Measurements from ENCODE around the gene SLC2A13.

DNA sequence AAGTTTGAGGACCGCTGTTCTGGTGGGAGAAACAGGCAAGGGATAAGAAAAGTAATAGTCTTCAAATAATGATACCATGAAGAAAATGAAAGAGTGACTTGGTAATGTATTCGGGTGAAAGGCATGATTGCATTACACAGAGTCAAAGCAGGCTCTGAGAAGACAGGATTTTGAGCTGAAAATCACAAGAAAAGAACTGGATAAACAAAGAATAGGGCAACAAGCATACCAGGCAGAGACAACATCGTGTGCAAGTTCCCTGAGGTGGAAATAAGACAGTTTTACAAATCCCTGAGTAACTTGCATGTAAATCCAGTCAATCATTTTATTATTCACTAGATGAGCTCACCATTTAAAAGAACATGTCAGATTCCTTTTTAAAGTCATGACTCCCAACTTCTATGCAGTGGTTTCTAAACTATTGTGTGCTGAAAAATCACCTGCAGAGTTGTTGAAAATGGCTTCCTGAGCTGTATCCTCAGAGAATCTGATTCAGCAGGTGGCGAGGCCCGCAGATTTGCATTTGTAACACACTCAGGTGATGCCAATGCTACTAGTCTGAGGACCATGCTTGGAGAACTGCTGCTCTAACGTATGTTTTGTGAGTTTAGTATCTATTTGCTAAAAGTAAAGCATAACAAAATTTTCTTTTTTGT is 353.3 kb downstream of the SLC2A13 start:
- TF ChIP-seq POLR2A (IDR thresholded peaks at IDR 0.05), result no peak
- TF ChIP-seq, protein P1, sequence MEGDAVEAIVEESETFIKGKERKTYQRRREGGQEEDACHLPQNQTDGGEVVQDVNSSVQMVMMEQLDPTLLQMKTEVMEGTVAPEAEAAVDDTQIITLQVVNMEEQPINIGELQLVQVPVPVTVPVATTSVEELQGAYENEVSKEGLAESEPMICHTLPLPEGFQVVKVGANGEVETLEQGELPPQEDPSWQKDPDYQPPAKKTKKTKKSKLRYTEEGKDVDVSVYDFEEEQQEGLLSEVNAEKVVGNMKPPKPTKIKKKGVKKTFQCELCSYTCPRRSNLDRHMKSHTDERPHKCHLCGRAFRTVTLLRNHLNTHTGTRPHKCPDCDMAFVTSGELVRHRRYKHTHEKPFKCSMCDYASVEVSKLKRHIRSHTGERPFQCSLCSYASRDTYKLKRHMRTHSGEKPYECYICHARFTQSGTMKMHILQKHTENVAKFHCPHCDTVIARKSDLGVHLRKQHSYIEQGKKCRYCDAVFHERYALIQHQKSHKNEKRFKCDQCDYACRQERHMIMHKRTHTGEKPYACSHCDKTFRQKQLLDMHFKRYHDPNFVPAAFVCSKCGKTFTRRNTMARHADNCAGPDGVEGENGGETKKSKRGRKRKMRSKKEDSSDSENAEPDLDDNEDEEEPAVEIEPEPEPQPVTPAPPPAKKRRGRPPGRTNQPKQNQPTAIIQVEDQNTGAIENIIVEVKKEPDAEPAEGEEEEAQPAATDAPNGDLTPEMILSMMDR (IDR thresholded peaks at IDR 0.05 in 4 of 5, conservative IDR thresholded peaks at IDR 0.05 in 1 of 5), result no peak
